Fibroblast of mammary gland (primary cell): ENCODE results near the gene LGI2.

Experiments used
- DNase-seq: peaks from one replicate; pipeline ENCODE4 v3.0.0-alpha.2; 2010; ENCODE audit warnings: low read depth
- H3K4me3 ChIP-seq: 2 replicates; pipeline ENCODE4 v1.5.1; 2011; ENCODE audit warnings: low read depth, mild to moderate bottlenecking, low read length, moderate library complexity; ENCODE audit not compliant: control insufficient read depth
- TF ChIP-seq, protein P1 (sequence below): conservative IDR thresholded peaks from 2 replicates; pipeline ENCODE4 v1.5.1; 2011; ENCODE audit warnings: low read depth, low read length, inconsistent platforms; ENCODE audit not compliant: control insufficient read depth, insufficient read depth

The LGI2 gene

DNA sequence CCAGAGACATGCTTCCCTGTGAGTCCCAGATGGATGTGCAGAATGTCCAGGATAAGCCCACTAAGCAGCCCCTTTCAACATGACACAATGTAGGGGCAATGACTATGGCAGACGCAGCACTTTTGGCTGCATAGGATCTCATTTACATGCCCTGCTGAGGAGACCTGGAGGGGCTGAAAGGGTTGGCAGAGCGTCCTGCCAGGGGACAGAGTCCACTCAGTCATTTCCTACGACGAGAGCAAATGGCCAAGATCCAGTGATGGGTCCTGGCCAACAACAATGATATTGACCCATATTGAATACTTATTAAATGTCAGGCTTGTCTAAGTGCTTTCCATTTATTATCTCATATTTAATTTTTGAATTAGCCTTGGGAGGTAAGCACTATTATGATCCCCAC, 41.4 kb downstream of the LGI2 start:
- no peak overlapping the region for H3K4me3 ChIP-seq
- DNase-seq: no peak
- TF ChIP-seq, protein P1, sequence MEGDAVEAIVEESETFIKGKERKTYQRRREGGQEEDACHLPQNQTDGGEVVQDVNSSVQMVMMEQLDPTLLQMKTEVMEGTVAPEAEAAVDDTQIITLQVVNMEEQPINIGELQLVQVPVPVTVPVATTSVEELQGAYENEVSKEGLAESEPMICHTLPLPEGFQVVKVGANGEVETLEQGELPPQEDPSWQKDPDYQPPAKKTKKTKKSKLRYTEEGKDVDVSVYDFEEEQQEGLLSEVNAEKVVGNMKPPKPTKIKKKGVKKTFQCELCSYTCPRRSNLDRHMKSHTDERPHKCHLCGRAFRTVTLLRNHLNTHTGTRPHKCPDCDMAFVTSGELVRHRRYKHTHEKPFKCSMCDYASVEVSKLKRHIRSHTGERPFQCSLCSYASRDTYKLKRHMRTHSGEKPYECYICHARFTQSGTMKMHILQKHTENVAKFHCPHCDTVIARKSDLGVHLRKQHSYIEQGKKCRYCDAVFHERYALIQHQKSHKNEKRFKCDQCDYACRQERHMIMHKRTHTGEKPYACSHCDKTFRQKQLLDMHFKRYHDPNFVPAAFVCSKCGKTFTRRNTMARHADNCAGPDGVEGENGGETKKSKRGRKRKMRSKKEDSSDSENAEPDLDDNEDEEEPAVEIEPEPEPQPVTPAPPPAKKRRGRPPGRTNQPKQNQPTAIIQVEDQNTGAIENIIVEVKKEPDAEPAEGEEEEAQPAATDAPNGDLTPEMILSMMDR: no peak

DNA sequence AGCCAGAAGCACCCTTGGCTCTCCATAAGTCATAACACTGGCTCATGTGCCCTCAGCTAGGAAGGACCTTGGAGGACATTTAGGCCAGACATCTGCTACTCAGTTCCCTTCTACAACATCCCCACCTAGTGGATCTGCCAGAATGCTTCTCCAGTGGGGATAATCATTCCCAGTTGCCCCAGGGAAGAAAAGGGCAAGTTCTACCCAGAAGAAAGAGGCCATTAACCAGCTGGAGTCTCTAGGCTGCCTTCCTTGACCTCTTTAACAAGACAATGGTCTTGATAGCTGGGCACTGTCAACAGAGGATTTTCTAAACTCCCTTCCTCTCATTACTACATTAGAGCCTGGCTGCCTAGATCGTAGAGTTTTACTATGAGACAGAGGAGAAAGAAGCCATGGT, 42.0 kb downstream of the LGI2 start:
- TF ChIP-seq, protein P1: peak; percentile 73
- no peak overlapping the region for H3K4me3 ChIP-seq
- peak; percentile 62 for DNase-seq

DNA sequence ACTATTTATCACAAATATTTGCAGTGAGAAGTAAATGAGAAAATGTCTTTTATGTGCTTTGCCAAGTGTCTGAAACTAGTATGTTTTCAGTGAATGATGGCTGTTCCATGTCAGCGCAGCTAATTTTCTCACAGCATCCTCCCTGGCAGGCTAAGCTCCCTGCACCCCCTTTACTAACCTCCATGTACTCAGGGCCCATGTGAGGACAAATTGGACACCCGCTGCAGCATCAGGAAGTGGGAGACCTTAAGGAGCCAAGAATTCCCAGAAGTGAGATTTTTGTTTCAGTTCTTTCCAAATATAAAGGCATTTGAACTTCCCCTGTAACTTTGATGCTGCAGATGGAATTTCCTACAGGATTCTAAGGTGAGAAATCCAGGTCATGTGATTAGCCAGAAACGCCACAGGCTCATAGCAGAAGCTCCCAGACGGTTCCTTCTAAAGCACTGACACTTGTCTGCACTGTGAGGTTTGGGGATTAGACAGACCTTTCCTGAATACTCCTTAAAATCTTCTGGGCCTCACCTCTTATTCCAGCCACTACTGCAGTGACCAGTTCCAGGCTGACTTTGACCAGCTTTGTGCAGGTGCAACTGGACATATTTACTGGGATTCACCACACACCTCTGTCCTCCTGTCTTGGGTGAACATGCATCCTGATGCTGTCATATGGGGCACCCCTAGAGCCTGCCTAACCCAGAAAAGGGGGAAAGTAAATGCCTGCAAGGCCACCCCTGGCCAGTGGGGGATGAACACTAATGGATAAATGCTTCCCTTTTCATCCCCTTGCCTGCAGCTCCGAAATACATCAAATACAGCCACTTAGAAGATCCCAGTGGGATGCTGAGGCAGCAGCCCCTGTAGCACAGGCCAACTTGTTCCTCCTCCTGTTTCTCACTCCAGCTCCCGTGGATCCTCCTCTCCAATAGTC, 45.9 kb downstream of the LGI2 start:
- TF ChIP-seq, protein P1: no peak
- H3K4me3 ChIP-seq: no peak overlapping the region
- no peak for DNase-seq

DNA sequence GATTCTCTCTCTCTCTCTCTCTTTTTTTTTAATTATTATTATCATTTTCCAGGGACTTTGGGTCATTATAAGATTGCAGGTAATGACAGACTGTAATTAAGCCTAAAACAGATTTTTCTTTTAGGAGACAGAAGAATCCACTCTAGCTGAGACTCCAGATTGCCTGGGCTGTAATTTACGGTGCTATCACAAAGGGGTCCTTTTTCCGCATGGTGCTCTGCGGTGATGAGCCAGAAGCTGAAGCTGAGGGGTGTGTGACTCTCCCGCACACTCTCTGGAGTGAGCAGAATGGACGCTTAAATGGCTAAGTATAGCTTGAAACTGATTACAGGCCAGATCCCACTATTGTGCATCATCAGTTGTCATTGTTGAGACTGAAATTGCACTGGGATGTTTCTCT, 50.0 kb downstream of the LGI2 start:
- no peak for DNase-seq
- no peak overlapping the region for H3K4me3 ChIP-seq
- TF ChIP-seq, protein P1: no peak

DNA sequence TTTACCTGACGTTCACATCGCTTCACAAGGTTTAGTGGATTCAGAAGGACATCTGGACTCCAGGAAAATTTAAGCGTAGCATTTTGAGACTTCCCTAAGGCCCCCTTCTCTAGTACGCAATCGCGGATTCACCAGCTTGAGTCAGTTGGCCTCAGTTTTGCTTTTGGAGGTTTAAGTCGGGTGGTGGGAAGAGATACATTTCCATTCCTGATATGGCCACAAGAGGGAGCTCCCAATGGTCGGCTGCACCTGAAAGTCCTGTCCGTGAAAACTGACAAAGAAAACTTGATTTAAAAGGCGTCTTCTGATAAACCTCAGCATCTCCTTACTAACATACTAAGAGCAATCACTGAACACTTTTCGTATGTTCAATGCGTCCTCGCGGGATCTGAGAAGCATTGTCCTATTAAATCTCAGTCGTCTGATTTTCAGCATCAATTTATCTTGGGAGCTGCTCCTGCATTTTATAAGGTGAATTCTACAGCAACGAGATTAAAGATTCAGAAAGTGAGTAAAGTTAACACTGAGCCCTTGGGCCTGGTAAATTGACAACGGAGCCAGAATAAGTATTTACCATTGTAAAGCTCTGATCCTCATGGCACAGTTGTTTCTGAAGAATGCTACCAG, 50.6 kb downstream of the LGI2 start:
- peak overlapping the region; percentile 29 for H3K4me3 ChIP-seq
- peak; percentile 89 for DNase-seq
- TF ChIP-seq, protein P1: peak; percentile 96

DNA sequence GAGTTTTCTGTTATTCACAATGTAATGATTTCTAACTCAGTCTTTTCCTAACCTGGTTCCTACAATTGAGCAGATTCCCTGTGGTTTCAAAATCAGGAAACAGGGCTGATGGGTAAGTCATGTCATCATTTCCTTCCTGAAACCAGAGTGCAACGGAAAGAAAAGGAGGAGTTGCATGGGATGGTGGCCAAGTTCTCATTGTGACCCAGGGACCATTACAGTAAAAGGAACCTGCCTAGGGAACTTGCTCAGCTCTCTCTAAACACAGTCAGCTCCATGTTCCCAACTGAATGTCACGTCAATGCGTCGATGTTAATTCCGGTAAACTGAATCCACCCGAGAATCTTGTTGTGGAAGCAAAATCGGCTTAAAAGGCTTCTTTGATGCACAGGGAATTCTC, 51.2 kb downstream of the LGI2 start:
- DNase-seq: peak; percentile 50
- peak overlapping the region; percentile 29 for H3K4me3 ChIP-seq
- TF ChIP-seq, protein P1: no peak
